ENCODE measurements around the gene CDCA4.

DNA sequence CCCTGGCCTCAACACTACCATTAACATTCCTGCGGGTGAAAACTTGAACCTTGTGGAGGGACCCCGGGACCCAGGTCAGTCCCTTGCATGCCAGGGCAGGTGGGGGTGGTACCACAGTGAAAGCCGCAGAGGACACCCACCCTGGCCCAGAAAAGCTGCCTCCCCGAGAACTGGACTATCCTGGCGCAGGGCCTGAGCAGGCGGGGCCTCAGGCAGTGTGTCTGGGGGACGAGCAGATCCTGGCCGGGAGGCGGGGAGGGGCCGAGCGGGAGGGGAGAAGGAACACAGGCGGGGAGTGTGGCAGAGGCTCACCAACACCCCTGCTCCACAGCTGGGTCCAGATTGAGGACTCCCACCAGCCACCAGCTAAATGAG is 52.7 kb downstream of the CDCA4 start:
- TF ChIP-seq RAD21 (IDR thresholded peaks at IDR 0.05; ENCODE audit: insufficient read depth, low read depth, low read length) = no peak
- TF ChIP-seq, protein P1, sequence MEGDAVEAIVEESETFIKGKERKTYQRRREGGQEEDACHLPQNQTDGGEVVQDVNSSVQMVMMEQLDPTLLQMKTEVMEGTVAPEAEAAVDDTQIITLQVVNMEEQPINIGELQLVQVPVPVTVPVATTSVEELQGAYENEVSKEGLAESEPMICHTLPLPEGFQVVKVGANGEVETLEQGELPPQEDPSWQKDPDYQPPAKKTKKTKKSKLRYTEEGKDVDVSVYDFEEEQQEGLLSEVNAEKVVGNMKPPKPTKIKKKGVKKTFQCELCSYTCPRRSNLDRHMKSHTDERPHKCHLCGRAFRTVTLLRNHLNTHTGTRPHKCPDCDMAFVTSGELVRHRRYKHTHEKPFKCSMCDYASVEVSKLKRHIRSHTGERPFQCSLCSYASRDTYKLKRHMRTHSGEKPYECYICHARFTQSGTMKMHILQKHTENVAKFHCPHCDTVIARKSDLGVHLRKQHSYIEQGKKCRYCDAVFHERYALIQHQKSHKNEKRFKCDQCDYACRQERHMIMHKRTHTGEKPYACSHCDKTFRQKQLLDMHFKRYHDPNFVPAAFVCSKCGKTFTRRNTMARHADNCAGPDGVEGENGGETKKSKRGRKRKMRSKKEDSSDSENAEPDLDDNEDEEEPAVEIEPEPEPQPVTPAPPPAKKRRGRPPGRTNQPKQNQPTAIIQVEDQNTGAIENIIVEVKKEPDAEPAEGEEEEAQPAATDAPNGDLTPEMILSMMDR (IDR thresholded peaks at IDR 0.05 in 2 of 3, conservative IDR thresholded peaks at IDR 0.05 in 1 of 3; ENCODE audit: control insufficient read depth in 2 of 3, extremely low read depth in 1 of 3, insufficient read depth in 1 of 3, low read depth in 3 of 3, low read length in 3 of 3) = no peak
- TF ChIP-seq, protein P2, sequence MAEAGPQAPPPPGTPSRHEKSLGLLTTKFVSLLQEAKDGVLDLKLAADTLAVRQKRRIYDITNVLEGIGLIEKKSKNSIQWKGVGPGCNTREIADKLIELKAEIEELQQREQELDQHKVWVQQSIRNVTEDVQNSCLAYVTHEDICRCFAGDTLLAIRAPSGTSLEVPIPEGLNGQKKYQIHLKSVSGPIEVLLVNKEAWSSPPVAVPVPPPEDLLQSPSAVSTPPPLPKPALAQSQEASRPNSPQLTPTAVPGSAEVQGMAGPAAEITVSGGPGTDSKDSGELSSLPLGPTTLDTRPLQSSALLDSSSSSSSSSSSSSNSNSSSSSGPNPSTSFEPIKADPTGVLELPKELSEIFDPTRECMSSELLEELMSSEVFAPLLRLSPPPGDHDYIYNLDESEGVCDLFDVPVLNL (IDR thresholded peaks at IDR 0.05; ENCODE audit: low read depth, low read length) = no peak

All from GM12878 (cell line).